GM12878 (cell line): ENCODE measurements around the gene KCNIP2. TPM values are rescaled to one million over a fixed set of nuclear protein-coding genes. Genes with fewer than 3 reads are reported as not detected.
A peak's percentile ranks its signal among the peaks of the same experiment; 100 is the strongest.

Experiments
- CBX5 ChIP-seq: sonication (generic); IDR thresholded peaks from 2 replicates; pipeline ENCODE4 v1.6.1; 2016; ENCODE audit warnings: low read depth, moderate library complexity, mild to moderate bottlenecking, inconsistent platforms
- EP300 ChIP-seq, 2 experiments: fragments of 150-350 bp in 1 of 2; IDR thresholded peaks; 2 replicates each; pipeline ENCODE4 v1.6.1; 2011 to 2012; ENCODE audit warnings: low read depth in 2 of 2, low read length in 2 of 2, borderline replicate concordance in 1 of 2, improper control_type of control experiment in 1 of 2, inconsistent platforms in 1 of 2; ENCODE audit not compliant: control insufficient read depth in 1 of 2
- ETV6 ChIP-seq, 2 experiments: fragments of 450-650 bp in 1 of 2; IDR thresholded peaks in 1 of 2; conservative IDR thresholded peaks in 1 of 2; 2 replicates each; pipeline ENCODE4 v1.6.1; 2014; ENCODE audit warnings: antibody characterized with exemption in 1 of 2, borderline replicate concordance in 1 of 2, low read depth in 1 of 2, mild to moderate bottlenecking in 1 of 2, moderate library complexity in 1 of 2
- GATAD2B ChIP-seq: fragments of 450-650 bp; conservative IDR thresholded peaks from 2 replicates; pipeline ENCODE4 v1.6.1; 2017; ENCODE audit warnings: low read depth, mild to moderate bottlenecking, moderate library complexity
- HDGF ChIP-seq: fragments of 450-650 bp; IDR thresholded peaks from 2 replicates; pipeline ENCODE4 v1.6.1; 2016; ENCODE audit warnings: antibody characterized with exemption
- MEF2B ChIP-seq: fragments of 450-650 bp; IDR thresholded peaks from 2 replicates; pipeline ENCODE4 v1.6.1; 2018; ENCODE audit warnings: mild to moderate bottlenecking, moderate library complexity; ENCODE audit not compliant: partially characterized antibody, poor library complexity, severe bottlenecking
- NBN ChIP-seq: fragments of 450-650 bp; IDR thresholded peaks from 2 replicates; pipeline ENCODE4 v1.6.1; 2016
- NFXL1 ChIP-seq: fragments of 450-650 bp; IDR thresholded peaks from 2 replicates; pipeline ENCODE4 v1.6.1; 2017; ENCODE audit warnings: antibody characterized with exemption, mild to moderate bottlenecking, borderline replicate concordance
- NR2C1 ChIP-seq: fragments of 450-650 bp; IDR thresholded peaks from 2 replicates; pipeline ENCODE4 v1.6.1; 2017; ENCODE audit warnings: antibody characterized with exemption, mild to moderate bottlenecking, moderate library complexity
- NRF1 ChIP-seq: conservative IDR thresholded peaks from 2 replicates; pipeline ENCODE4 v1.6.1; 2011; ENCODE audit warnings: mild to moderate bottlenecking, low read depth, low read length, improper control_type of control experiment
- POU2F2 ChIP-seq: IDR thresholded peaks from 3 replicates; pipeline ENCODE4 v1.6.1; 2011; ENCODE audit warnings: low read depth, mild to moderate bottlenecking, low read length, borderline replicate concordance
- RELA ChIP-seq: fragments of 450-650 bp; IDR thresholded peaks from 2 replicates; pipeline ENCODE4 v1.8.0; 2014; ENCODE audit warnings: borderline replicate concordance; ENCODE audit not compliant: partially characterized antibody
- SIN3A ChIP-seq: IDR thresholded peaks from 2 replicates; pipeline ENCODE4 v1.6.1; 2012; ENCODE audit warnings: low read depth, low read length, improper control_type of control experiment
- SP1 ChIP-seq: IDR thresholded peaks from one replicate; pipeline ENCODE4 v1.6.1; 2011; ENCODE audit warnings: low read depth, low read length
- STAT1 ChIP-seq: fragments of 450-650 bp; conservative IDR thresholded peaks from 2 replicates; pipeline ENCODE4 v1.6.1; 2014; ENCODE audit warnings: antibody characterized with exemption, mild to moderate bottlenecking
- TCF7 ChIP-seq: IDR thresholded peaks from 2 replicates; pipeline ENCODE4 v1.6.1; 2014; ENCODE audit warnings: antibody characterized with exemption, borderline replicate concordance
- ZNF384 ChIP-seq: IDR thresholded peaks from 2 replicates; pipeline ENCODE4 v1.6.1; 2012; ENCODE audit warnings: low read depth, mild to moderate bottlenecking, low read length, improper control_type of control experiment, borderline replicate concordance
- polyA plus RNA-seq, 11 experiments: library from polyadenylated mRNA; depleted of rRNA in 4 of 11; unstranded in 6 of 11; stranded (reverse) in 5 of 11; fragments of >200 nt; fragmentation: Nextera tagmentation in 4 of 11; fragmentation: Illumina TruSeq in 1 of 11; extraction: Ambion mirVana in 4 of 11; extraction: Trizol in 1 of 11; gene quantifications; 1 replicate in 1 of 11; 2 replicates in 10 of 11; pipeline versions ENCODE4 v1.2.1 to v1.2.3, GENCODE V29; 2011 to 2016; ENCODE audit warnings: inconsistent platforms in 2 of 11, missing spikeins in 2 of 11, low read depth in 1 of 11
- total RNA-seq, 4 experiments: library from RNA; depleted of rRNA in 3 of 4; stranded (reverse); fragments of >200 nt in 3 of 4; fragmentation: Illumina TruSeq in 1 of 4; extraction: Trizol in 1 of 4; gene quantifications; 2 replicates each; pipeline versions ENCODE4 v1.2.1 to v1.2.3, GENCODE V29; 2013 to 2021
- TF ChIP-seq, protein P1 (sequence below): fragments of 450-650 bp; IDR thresholded peaks from 2 replicates; pipeline ENCODE4 v1.6.1; 2017; ENCODE audit warnings: mild to moderate bottlenecking, moderate library complexity
- TF ChIP-seq, protein P2 (sequence below): fragments of 450-650 bp; IDR thresholded peaks from 2 replicates; pipeline ENCODE4 v1.6.1; 2018; ENCODE audit warnings: borderline replicate concordance, mild to moderate bottlenecking; ENCODE audit not compliant: partially characterized antibody
- TF ChIP-seq, protein P3 (sequence below): IDR thresholded peaks from 2 replicates; pipeline ENCODE4 v1.6.1; 2012; ENCODE audit warnings: low read depth, low read length, improper control_type of control experiment
- TF ChIP-seq, protein P4 (sequence below): IDR thresholded peaks from 2 replicates; pipeline ENCODE4 v1.6.1; 2011; ENCODE audit warnings: borderline replicate concordance, low read depth, mild to moderate bottlenecking, moderate library complexity, low read length; ENCODE audit not compliant: insufficient read depth, poor library complexity, severe bottlenecking

KCNIP2 gene
- total and polyA plus RNA-seq, 10 of the 15 experiments (the other 5 are each of a cell fraction or from before 2014, with no cell fraction given), result 0.46 to 4.3 (median 1.7) TPM

DNA sequence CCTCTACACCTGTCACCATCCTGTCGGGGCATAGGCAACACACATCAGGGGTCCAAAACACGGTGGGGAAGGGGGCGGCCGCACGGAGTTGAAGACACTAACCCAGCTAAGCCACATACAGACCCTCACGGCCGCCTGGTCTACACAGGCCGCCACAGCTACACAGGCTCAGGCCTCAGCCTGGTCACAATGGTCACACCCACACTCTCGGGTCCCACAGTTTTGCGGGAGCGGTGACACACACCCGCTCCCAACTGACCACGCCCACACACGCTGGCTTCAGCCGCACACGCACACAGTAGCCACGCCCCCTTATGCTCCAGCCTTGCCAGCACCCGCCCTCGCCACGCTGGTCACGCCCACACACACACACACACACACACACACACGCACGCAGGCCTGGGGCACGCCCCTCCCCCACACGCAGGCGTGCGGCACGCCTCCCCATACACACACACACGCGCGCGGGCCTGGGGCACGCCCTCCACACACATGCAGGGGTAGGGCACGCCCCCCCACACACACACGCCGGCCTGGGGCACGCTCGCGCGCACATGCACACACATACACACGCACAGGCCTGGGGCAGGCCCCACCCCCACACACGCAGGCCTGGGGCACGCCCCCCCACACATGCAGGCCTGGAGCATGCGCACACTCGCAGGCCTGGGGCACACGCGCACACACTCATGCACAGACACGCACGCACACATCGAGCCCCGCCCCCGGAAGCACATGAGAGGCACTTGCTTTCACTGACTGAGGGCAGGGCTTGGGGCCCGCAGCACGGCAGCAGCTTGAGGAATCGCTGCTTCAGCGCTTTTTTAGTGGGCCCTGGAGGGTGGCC is 13.1 kb downstream of the KCNIP2 start (continued):
- TF ChIP-seq, protein P1, sequence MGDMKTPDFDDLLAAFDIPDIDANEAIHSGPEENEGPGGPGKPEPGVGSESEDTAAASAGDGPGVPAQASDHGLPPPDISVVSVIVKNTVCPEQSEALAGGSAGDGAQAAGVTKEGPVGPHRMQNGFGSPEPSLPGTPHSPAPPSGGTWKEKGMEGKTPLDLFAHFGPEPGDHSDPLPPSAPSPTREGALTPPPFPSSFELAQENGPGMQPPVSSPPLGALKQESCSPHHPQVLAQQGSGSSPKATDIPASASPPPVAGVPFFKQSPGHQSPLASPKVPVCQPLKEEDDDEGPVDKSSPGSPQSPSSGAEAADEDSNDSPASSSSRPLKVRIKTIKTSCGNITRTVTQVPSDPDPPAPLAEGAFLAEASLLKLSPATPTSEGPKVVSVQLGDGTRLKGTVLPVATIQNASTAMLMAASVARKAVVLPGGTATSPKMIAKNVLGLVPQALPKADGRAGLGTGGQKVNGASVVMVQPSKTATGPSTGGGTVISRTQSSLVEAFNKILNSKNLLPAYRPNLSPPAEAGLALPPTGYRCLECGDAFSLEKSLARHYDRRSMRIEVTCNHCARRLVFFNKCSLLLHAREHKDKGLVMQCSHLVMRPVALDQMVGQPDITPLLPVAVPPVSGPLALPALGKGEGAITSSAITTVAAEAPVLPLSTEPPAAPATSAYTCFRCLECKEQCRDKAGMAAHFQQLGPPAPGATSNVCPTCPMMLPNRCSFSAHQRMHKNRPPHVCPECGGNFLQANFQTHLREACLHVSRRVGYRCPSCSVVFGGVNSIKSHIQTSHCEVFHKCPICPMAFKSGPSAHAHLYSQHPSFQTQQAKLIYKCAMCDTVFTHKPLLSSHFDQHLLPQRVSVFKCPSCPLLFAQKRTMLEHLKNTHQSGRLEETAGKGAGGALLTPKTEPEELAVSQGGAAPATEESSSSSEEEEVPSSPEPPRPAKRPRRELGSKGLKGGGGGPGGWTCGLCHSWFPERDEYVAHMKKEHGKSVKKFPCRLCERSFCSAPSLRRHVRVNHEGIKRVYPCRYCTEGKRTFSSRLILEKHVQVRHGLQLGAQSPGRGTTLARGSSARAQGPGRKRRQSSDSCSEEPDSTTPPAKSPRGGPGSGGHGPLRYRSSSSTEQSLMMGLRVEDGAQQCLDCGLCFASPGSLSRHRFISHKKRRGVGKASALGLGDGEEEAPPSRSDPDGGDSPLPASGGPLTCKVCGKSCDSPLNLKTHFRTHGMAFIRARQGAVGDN, result peak; percentile 95
- TF ChIP-seq, protein P2, sequence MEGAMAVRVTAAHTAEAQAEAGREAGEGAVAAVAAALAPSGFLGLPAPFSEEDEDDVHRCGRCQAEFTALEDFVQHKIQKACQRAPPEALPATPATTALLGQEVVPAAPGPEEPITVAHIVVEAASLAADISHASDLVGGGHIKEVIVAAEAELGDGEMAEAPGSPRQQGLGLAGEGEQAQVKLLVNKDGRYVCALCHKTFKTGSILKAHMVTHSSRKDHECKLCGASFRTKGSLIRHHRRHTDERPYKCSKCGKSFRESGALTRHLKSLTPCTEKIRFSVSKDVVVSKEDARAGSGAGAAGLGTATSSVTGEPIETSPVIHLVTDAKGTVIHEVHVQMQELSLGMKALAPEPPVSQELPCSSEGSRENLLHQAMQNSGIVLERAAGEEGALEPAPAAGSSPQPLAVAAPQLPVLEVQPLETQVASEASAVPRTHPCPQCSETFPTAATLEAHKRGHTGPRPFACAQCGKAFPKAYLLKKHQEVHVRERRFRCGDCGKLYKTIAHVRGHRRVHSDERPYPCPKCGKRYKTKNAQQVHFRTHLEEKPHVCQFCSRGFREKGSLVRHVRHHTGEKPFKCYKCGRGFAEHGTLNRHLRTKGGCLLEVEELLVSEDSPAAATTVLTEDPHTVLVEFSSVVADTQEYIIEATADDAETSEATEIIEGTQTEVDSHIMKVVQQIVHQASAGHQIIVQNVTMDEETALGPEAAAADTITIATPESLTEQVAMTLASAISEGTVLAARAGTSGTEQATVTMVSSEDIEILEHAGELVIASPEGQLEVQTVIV, result peak; percentile 31
- peak; percentile 82 for TF ChIP-seq RELA
- TF ChIP-seq NRF1, result peak; percentile 67
- TF ChIP-seq, protein P3, sequence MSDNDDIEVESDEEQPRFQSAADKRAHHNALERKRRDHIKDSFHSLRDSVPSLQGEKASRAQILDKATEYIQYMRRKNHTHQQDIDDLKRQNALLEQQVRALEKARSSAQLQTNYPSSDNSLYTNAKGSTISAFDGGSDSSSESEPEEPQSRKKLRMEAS, result peak; percentile 76
- TF ChIP-seq ZNF384, result no peak
- TF ChIP-seq, protein P4, sequence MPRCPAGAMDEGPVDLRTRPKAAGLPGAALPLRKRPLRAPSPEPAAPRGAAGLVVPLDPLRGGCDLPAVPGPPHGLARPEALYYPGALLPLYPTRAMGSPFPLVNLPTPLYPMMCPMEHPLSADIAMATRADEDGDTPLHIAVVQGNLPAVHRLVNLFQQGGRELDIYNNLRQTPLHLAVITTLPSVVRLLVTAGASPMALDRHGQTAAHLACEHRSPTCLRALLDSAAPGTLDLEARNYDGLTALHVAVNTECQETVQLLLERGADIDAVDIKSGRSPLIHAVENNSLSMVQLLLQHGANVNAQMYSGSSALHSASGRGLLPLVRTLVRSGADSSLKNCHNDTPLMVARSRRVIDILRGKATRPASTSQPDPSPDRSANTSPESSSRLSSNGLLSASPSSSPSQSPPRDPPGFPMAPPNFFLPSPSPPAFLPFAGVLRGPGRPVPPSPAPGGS, result no peak
- TF ChIP-seq GATAD2B, result peak; percentile 71; the same call in 1 of the 2 replicates
- no peak for TF ChIP-seq CBX5
- no peak for TF ChIP-seq NR2C1
- no peak for TF ChIP-seq POU2F2
- 0 out of 4 replicates have a peak, but pooled peaks have one; percentile 6 to 35 for TF ChIP-seq EP300 (IDR thresholded peaks at IDR 0.05; ENCODE audit: borderline replicate concordance in 1 of 2, control insufficient read depth in 1 of 2, low read depth in 2 of 2, low read length in 2 of 2)
- peak; percentile 80; the same call in 1 of the 2 replicates for TF ChIP-seq STAT1
- peak; percentile 69 for TF ChIP-seq SP1
- TF ChIP-seq MEF2B, result peak; percentile 43
- TF ChIP-seq ETV6 (conservative IDR thresholded peaks at IDR 0.05 in 1 of 2, IDR thresholded peaks at IDR 0.05 in 1 of 2; ENCODE audit: borderline replicate concordance in 1 of 2, low read depth in 1 of 2), result no peak
- TF ChIP-seq NFXL1, result no peak
- TF ChIP-seq TCF7, result no peak
- peak; percentile 67; the same call in 1 of the 2 replicates for TF ChIP-seq SIN3A
- TF ChIP-seq HDGF, result peak; percentile 100
- peak; percentile 99 for TF ChIP-seq NBN
